MM.1S (cell line): ENCODE data around the gene PRKAG2.
"Not testable (repeated sequence)": the region's sequence is repeated elsewhere in the genome, so short reads cannot be mapped to it uniquely, and the experiment has no call there.

ENCODE experiments used
- EZH2 ChIP-seq: fragments of 300-600 bp; sonication (generic); optimal IDR thresholded peaks from 2 replicates; pipeline ENCODE3; 2017; ENCODE audit warnings: low read depth, mild to moderate bottlenecking, antibody characterized with exemption, low read length, mixed read lengths
- TF ChIP-seq, protein P1 (sequence below): fragments of 300-600 bp; sonication (generic); IDR thresholded peaks from 2 replicates; pipeline ENCODE4 v1.5.1; 2016; ENCODE audit warnings: antibody characterized with exemption, low read length, mixed read lengths

DNA sequence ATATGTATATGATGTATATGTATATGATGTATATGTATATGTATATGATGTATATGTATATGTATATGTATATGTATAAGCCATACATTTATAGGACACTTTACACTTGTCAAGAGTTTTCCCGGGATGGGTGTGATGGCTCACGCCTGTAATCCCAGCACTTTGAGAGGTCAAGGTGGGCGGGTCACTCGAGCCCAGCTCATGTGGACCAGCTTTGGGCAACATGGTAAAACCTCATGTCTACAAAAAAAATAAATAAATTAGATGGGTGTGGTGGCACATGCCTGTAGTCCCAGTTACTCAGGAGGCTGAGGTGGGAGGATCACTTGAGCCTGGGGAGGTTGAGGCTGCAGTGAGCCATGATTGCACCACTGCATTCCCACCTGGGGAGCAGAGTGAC, 2.4 kb downstream of the PRKAG2 start:
- TF ChIP-seq, protein P1, sequence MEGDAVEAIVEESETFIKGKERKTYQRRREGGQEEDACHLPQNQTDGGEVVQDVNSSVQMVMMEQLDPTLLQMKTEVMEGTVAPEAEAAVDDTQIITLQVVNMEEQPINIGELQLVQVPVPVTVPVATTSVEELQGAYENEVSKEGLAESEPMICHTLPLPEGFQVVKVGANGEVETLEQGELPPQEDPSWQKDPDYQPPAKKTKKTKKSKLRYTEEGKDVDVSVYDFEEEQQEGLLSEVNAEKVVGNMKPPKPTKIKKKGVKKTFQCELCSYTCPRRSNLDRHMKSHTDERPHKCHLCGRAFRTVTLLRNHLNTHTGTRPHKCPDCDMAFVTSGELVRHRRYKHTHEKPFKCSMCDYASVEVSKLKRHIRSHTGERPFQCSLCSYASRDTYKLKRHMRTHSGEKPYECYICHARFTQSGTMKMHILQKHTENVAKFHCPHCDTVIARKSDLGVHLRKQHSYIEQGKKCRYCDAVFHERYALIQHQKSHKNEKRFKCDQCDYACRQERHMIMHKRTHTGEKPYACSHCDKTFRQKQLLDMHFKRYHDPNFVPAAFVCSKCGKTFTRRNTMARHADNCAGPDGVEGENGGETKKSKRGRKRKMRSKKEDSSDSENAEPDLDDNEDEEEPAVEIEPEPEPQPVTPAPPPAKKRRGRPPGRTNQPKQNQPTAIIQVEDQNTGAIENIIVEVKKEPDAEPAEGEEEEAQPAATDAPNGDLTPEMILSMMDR: not testable (repeated sequence)
- not testable (repeated sequence) for TF ChIP-seq EZH2
